SK-N-SH (cell line): ENCODE results near the gene DPM2. TPM values are rescaled to one million over a fixed set of nuclear protein-coding genes. Genes with fewer than 3 reads are reported as not detected.

Experiments
- CTCF ChIA-PET: fragments of 300-600, 350-600 bp; formaldehyde crosslinking; extraction: SDS; loops from one replicate; lab custom pipeline; 2021; lab: Yijun Ruan, JAX
- POLR2A ChIA-PET: fragments of 350-600 bp; sonication (Branson Sonifier 250); formaldehyde crosslinking; extraction: SDS; loops from one replicate; lab custom pipeline; 2020; ENCODE audit warnings: antibody characterized with exemption, inconsistent platforms; lab: Yijun Ruan, JAX
- DNase-seq: peaks from one replicate; pipeline ENCODE4 v3.0.0; 2012
- H2AFZ ChIP-seq: fragments of 200-600 bp; sonication (generic); 2 replicates; pipeline ENCODE4 v1.8.1; 2016; ENCODE audit warnings: antibody characterized with exemption, mild to moderate bottlenecking, low read depth
- H3F3A ChIP-seq: fragments of 200-600 bp; sonication (generic); replicated peaks from 2 replicates; pipeline ENCODE3; 2016; ENCODE audit warnings: antibody characterized with exemption, mild to moderate bottlenecking; ENCODE audit not compliant: insufficient read depth
- H3K27ac ChIP-seq, 2 experiments: fragments of 200-500 bp in 1 of 2; fragments of 200-600 bp in 1 of 2; sonication (Bioruptor generic) in 1 of 2; sonication (generic), shearing (Covaris generic) in 1 of 2; 2 replicates each; pipeline versions ENCODE4 v1.5.1 to v1.6.1; 2014 to 2016; ENCODE audit warnings: low read depth in 2 of 2, inconsistent platforms in 1 of 2, low read length in 1 of 2, mild to moderate bottlenecking in 1 of 2, mixed read lengths in 1 of 2
- H3K27me3 ChIP-seq: fragments of 200-600 bp; sonication (generic), shearing (Covaris generic); 2 replicates; pipeline ENCODE4 v1.6.1; 2016; ENCODE audit warnings: mixed run types; ENCODE audit not compliant: insufficient read depth
- H3K36me3 ChIP-seq, 2 experiments: fragments of 200-500 bp in 1 of 2; fragments of 200-600 bp in 1 of 2; sonication (Bioruptor generic) in 1 of 2; sonication (generic) in 1 of 2; replicated peaks in 1 of 2; 2 replicates each; pipeline versions ENCODE3 to v1.5.1; 2014 to 2016; ENCODE audit warnings: low read length in 1 of 2, mild to moderate bottlenecking in 1 of 2; ENCODE audit not compliant: insufficient read depth in 2 of 2, control insufficient read depth in 1 of 2
- H3K4me1 ChIP-seq, 2 experiments: fragments of 200-500 bp in 1 of 2; fragments of 200-600 bp in 1 of 2; sonication (Bioruptor generic) in 1 of 2; sonication (generic), shearing (Covaris generic) in 1 of 2; 2 replicates each; pipeline versions ENCODE4 v1.5.1 to v1.6.1; 2014 to 2016; ENCODE audit warnings: low read depth in 1 of 2, low read length in 1 of 2, mixed run types in 1 of 2; ENCODE audit not compliant: insufficient read depth in 2 of 2, control insufficient read depth in 1 of 2
- H3K4me2 ChIP-seq: fragments of 200-600 bp; sonication (generic), shearing (Covaris generic); 2 replicates; pipeline ENCODE4 v1.6.1; 2017; ENCODE audit warnings: mixed run types
- H3K4me3 ChIP-seq, 2 experiments: fragments of 200-500 bp in 1 of 2; fragments of 200-600 bp in 1 of 2; sonication (Bioruptor generic) in 1 of 2; sonication (generic), shearing (Covaris generic) in 1 of 2; 2 replicates each; pipeline versions ENCODE4 v1.5.1 to v1.8.1; 2014 to 2016; ENCODE audit warnings: low read depth in 2 of 2, inconsistent platforms in 1 of 2, low read length in 1 of 2, mild to moderate bottlenecking in 1 of 2, mixed read lengths in 1 of 2, moderate library complexity in 1 of 2
- H3K79me2 ChIP-seq: fragments of 200-600 bp; sonication (generic); 2 replicates; pipeline ENCODE4 v1.8.1; 2017; ENCODE audit warnings: mild to moderate bottlenecking; ENCODE audit not compliant: insufficient read depth
- H3K9ac ChIP-seq: fragments of 200-600 bp; sonication (generic); 2 replicates; pipeline ENCODE4 v1.6.1; 2017; ENCODE audit warnings: mixed run types
- H3K9me2 ChIP-seq: fragments of 200-600 bp; sonication (generic); 2 replicates; pipeline ENCODE4 v1.6.1; 2017; ENCODE audit warnings: mixed run types
- H3K9me3 ChIP-seq: fragments of 200-600 bp; sonication (generic); 2 replicates; pipeline ENCODE4 v1.6.1; 2017; ENCODE audit warnings: mixed run types, mild to moderate bottlenecking, moderate library complexity
- H4K20me1 ChIP-seq: fragments of 200-600 bp; sonication (generic); 2 replicates; pipeline ENCODE4 v1.6.1; 2017; ENCODE audit warnings: mild to moderate bottlenecking, mixed run types; ENCODE audit not compliant: insufficient read depth
- CHD2 ChIP-seq: fragments of 150-350 bp; IDR thresholded peaks from 2 replicates; pipeline ENCODE4 v1.6.1; 2018; ENCODE audit warnings: low read length; ENCODE audit not compliant: partially characterized antibody
- CTCF ChIP-seq: fragments of 200-600 bp; sonication (generic); IDR thresholded peaks from 2 replicates; pipeline ENCODE4 v1.6.1; 2017; ENCODE audit warnings: antibody characterized with exemption, mild to moderate bottlenecking, moderate library complexity
- ELF1 ChIP-seq: IDR thresholded peaks from 2 replicates; pipeline ENCODE4 v1.4.0; 2012
- EP300 ChIP-seq, 2 experiments: IDR thresholded peaks; 2 replicates each; pipeline versions ENCODE4 v1.4.0 to v1.6.1; 2012; ENCODE audit warnings: borderline replicate concordance in 1 of 2, low read depth in 1 of 2, low read length in 1 of 2
- FOSL2 ChIP-seq: IDR thresholded peaks from 2 replicates; pipeline ENCODE4 v1.4.0; 2012; ENCODE audit warnings: low read depth, mild to moderate bottlenecking, moderate library complexity, borderline replicate concordance
- GABPA ChIP-seq: IDR thresholded peaks from 2 replicates; pipeline ENCODE4 v1.4.0; 2012; ENCODE audit warnings: low read depth, mild to moderate bottlenecking
- MAX ChIP-seq: IDR thresholded peaks from 2 replicates; pipeline ENCODE4 v1.4.0; 2012; ENCODE audit warnings: low read depth
- MXI1 ChIP-seq: IDR thresholded peaks from 2 replicates; pipeline ENCODE4 v1.6.1; 2012; ENCODE audit warnings: mild to moderate bottlenecking, low read depth, low read length, improper control_type of control experiment
- NRF1 ChIP-seq: IDR thresholded peaks from 2 replicates; pipeline ENCODE4 v1.6.1; 2012; ENCODE audit warnings: low read depth, mild to moderate bottlenecking, low read length
- PBX3 ChIP-seq: IDR thresholded peaks from 2 replicates; pipeline ENCODE4; 2012
- POLR2AphosphoS5 ChIP-seq: IDR thresholded peaks from 2 replicates; pipeline ENCODE4 v1.6.1; 2012; ENCODE audit warnings: low read depth, low read length
- REST ChIP-seq: IDR thresholded peaks from 2 replicates; pipeline ENCODE4 v1.6.1; 2012; ENCODE audit warnings: mild to moderate bottlenecking, low read depth, low read length, moderate library complexity
- RXRA ChIP-seq: IDR thresholded peaks from 2 replicates; pipeline ENCODE4 v1.4.0; 2012; ENCODE audit warnings: low read depth, mild to moderate bottlenecking, borderline replicate concordance
- TCF12 ChIP-seq: IDR thresholded peaks from 2 replicates; pipeline ENCODE4 v1.4.0; 2012
- TEAD4 ChIP-seq: IDR thresholded peaks from 2 replicates; pipeline ENCODE4 v1.4.0; 2012; ENCODE audit warnings: mild to moderate bottlenecking, borderline replicate concordance; ENCODE audit not compliant: insufficient read depth
- USF1 ChIP-seq: IDR thresholded peaks from 2 replicates; pipeline ENCODE4 v1.4.0; 2012; ENCODE audit warnings: low read depth, borderline replicate concordance
- USF2 ChIP-seq: fragments of 150-350 bp; IDR thresholded peaks from 2 replicates; pipeline ENCODE4 v1.6.1; 2017; ENCODE audit warnings: antibody characterized with exemption, low read length, low read depth, borderline replicate concordance
- YY1 ChIP-seq: IDR thresholded peaks from 2 replicates; pipeline ENCODE4 v1.4.0; 2012; ENCODE audit warnings: low read depth, mild to moderate bottlenecking
- WGBS: methylation state at CpG from one replicate; pipeline ENCODE4 v1.1.6; 2017; ENCODE audit warnings: low lambda C conversion rate; 5-methylcytosine and 5-hydroxymethylcytosine counted together
- polyA plus RNA-seq, 3 experiments: library from polyadenylated mRNA; depleted of rRNA; stranded (reverse); fragments of >200 nt; gene quantifications; 2 replicates each; pipeline ENCODE4 v1.2.3, GENCODE V29; 2012

The DPM2 gene
- polyA plus RNA-seq, 1 of the 3 experiments (the other 2 are of a cell fraction) = 106 TPM

- peaks cover 26% of the 10 kb centered on the region for H3K79me2 ChIP-seq
- H3K36me3 ChIP-seq = peaks cover 41 to 52% of the 10 kb centered on the region in 2 experiments
- CTCF ChIA-PET = interaction anchor here (0.9 to 2.1 kb wide), 9 partner anchors 10 to 307 kb away, joined by 3 to 9 read pairs (median 4); no protein-coding TSS in a partner anchor
- no peak overlapping the region for H3K4me3 ChIP-seq
- H4K20me1 ChIP-seq = no peaks in the 10 kb centered on the region
- 85% methylated on average over 11 of the region's 16 CpGs for WGBS
- H3K4me2 ChIP-seq = no peak overlapping the region
- POLR2A ChIA-PET = interaction anchor here (1.9 kb wide), 1 partner anchor 32 kb away, joined by 4 read pairs; no protein-coding TSS in a partner anchor
- TF ChIP-seq PBX3 (no peak), REST (no peak), NRF1 (no peak), GABPA (no peak), TCF12 (no peak), MXI1 (no peak), ELF1 (no peak), EP300 (IDR thresholded peaks at IDR 0.05; ENCODE audit: borderline replicate concordance in 1 of 2, low read depth in 1 of 2, low read length in 1 of 2) (no peak), RXRA (no peak)
- H2AFZ ChIP-seq = no peak overlapping the region
- DNase-seq = no peak
- peaks cover 9 to 20% of the 10 kb centered on the region in 2 experiments; a peak in 2 of 4 replicates for H3K4me1 ChIP-seq
- no peaks in the 10 kb centered on the region for H3K27me3 ChIP-seq
- H3K9me3 ChIP-seq = no peaks in the 10 kb centered on the region
- no peaks in the 10 kb centered on the region for H3K9me2 ChIP-seq
- peaks cover 9% of the 10 kb centered on the region for H3F3A ChIP-seq
- H3K9ac ChIP-seq = no peak overlapping the region
- no peak overlapping the region for H3K27ac ChIP-seq
Observed at GRCh38 chr9:127896395-127897192, 41.1 kb downstream of the DPM2 start.

GRCh38 chr9:127895811-127896210 lies 41.8 kb downstream of the DPM2 start:
- DNase-seq = no peak
- no peak overlapping the region for H3K9ac ChIP-seq
- no peak overlapping the region for H3K27ac ChIP-seq
- H3K4me1 ChIP-seq = peaks cover 9 to 20% of the 10 kb centered on the region in 2 experiments; a peak in 2 of 4 replicates
- H3F3A ChIP-seq = peaks cover 9% of the 10 kb centered on the region
- H3K9me2 ChIP-seq = no peaks in the 10 kb centered on the region
- peaks cover 26% of the 10 kb centered on the region for H3K79me2 ChIP-seq
- H3K9me3 ChIP-seq = no peaks in the 10 kb centered on the region
- H3K4me2 ChIP-seq = no peak overlapping the region
- over 99% methylated on average over 8 of the region's 8 CpGs for WGBS
- H3K4me3 ChIP-seq = no peak overlapping the region; a peak in 1 of 4 replicates
- H3K36me3 ChIP-seq = peaks cover 42 to 57% of the 10 kb centered on the region in 2 experiments
- CTCF ChIA-PET = interaction anchor here (1.4 to 2.1 kb wide), 3 partner anchors 9 to 26 kb away, joined by 3 to 9 read pairs (median 5); no protein-coding TSS in a partner anchor
- no peak overlapping the region for H2AFZ ChIP-seq
- POLR2A ChIA-PET = no interaction called here
- H4K20me1 ChIP-seq = no peaks in the 10 kb centered on the region
- H3K27me3 ChIP-seq = no peaks in the 10 kb centered on the region
- TF ChIP-seq GABPA (no peak), MAX (no peak), EP300 (IDR thresholded peaks at IDR 0.05; ENCODE audit: borderline replicate concordance in 1 of 2, low read depth in 1 of 2, low read length in 1 of 2) (no peak), TEAD4 (no peak), USF1 (no peak), CHD2 (no peak), YY1 (no peak), POLR2AphosphoS5 (no peak), FOSL2 (no peak), CTCF (no peak), USF2 (no peak)
